DND-41 (cell line): ENCODE measurements around the gene OTOF.

Source experiments
- EZH2 ChIP-seq: IDR thresholded peaks from 3 replicates; pipeline ENCODE4 v1.6.1; 2012; ENCODE audit warnings: borderline replicate concordance, low read depth, mild to moderate bottlenecking, moderate library complexity, low read length, inconsistent platforms; ENCODE audit not compliant: severe bottlenecking
- TF ChIP-seq, protein P1 (sequence below): IDR thresholded peaks from 2 replicates; pipeline ENCODE4 v1.5.1; 2012; ENCODE audit warnings: borderline replicate concordance, low read length, moderate library complexity, mild to moderate bottlenecking; ENCODE audit not compliant: poor library complexity, severe bottlenecking; ENCODE audit errors: extremely low read depth

DNA sequence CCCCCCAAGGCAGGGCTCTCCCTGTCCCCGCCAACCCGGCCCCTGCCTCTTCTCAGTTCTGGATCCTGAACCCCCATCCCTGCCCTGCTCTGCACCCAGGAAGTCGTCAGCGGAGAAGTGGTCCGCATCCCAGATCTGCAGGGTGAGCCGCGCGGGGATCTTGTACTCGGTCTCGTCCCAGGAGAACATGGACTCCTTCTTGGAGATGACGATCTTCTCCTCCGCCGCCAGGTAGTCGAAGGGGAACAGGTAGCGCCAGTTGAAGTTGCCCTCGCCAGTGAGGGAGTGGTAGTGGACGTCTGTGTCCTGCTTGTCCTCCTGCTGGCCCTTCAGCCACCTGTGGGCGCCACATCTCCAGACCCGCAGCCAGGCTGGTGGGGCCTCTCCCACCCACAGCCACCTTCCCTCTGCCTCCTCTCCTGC lies 16.3 kb downstream of the OTOF start:
- TF ChIP-seq, protein P1, sequence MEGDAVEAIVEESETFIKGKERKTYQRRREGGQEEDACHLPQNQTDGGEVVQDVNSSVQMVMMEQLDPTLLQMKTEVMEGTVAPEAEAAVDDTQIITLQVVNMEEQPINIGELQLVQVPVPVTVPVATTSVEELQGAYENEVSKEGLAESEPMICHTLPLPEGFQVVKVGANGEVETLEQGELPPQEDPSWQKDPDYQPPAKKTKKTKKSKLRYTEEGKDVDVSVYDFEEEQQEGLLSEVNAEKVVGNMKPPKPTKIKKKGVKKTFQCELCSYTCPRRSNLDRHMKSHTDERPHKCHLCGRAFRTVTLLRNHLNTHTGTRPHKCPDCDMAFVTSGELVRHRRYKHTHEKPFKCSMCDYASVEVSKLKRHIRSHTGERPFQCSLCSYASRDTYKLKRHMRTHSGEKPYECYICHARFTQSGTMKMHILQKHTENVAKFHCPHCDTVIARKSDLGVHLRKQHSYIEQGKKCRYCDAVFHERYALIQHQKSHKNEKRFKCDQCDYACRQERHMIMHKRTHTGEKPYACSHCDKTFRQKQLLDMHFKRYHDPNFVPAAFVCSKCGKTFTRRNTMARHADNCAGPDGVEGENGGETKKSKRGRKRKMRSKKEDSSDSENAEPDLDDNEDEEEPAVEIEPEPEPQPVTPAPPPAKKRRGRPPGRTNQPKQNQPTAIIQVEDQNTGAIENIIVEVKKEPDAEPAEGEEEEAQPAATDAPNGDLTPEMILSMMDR, result no peak
- TF ChIP-seq EZH2, result no peak
